AG10803 (cell line): ENCODE measurements around the gene HAO2.
A peak's percentile ranks its signal among the peaks of the same experiment; 100 is the strongest.
"Not testable (repeated sequence)": the region's sequence is repeated elsewhere in the genome, so short reads cannot be mapped to it uniquely, and the experiment has no call there.

Experiments
- DNase-seq: peaks from one replicate; pipeline ENCODE4 v3.0.0; 2010; ENCODE audit warnings: low read depth
- H3K4me3 ChIP-seq: 2 replicates; pipeline ENCODE4 v1.5.1; 2011; ENCODE audit warnings: mild to moderate bottlenecking, low read length, control low read depth
- TF ChIP-seq, protein P1 (sequence below): conservative IDR thresholded peaks from 2 replicates; pipeline ENCODE4 v1.5.1; 2011; ENCODE audit warnings: mild to moderate bottlenecking, low read length, control low read depth, inconsistent platforms

The HAO2 gene

GRCh38 chr1:119345398-119345797 lies 23.2 kb upstream of the HAO2 start:
- TF ChIP-seq, protein P1, sequence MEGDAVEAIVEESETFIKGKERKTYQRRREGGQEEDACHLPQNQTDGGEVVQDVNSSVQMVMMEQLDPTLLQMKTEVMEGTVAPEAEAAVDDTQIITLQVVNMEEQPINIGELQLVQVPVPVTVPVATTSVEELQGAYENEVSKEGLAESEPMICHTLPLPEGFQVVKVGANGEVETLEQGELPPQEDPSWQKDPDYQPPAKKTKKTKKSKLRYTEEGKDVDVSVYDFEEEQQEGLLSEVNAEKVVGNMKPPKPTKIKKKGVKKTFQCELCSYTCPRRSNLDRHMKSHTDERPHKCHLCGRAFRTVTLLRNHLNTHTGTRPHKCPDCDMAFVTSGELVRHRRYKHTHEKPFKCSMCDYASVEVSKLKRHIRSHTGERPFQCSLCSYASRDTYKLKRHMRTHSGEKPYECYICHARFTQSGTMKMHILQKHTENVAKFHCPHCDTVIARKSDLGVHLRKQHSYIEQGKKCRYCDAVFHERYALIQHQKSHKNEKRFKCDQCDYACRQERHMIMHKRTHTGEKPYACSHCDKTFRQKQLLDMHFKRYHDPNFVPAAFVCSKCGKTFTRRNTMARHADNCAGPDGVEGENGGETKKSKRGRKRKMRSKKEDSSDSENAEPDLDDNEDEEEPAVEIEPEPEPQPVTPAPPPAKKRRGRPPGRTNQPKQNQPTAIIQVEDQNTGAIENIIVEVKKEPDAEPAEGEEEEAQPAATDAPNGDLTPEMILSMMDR: no peak
- no peak for DNase-seq
- no peak overlapping the region for H3K4me3 ChIP-seq

GRCh38 chr1:119347858-119348257 lies 20.7 kb upstream of the HAO2 start:
- no peak for DNase-seq
- TF ChIP-seq, protein P1: no peak
- no peak overlapping the region for H3K4me3 ChIP-seq

DNA sequence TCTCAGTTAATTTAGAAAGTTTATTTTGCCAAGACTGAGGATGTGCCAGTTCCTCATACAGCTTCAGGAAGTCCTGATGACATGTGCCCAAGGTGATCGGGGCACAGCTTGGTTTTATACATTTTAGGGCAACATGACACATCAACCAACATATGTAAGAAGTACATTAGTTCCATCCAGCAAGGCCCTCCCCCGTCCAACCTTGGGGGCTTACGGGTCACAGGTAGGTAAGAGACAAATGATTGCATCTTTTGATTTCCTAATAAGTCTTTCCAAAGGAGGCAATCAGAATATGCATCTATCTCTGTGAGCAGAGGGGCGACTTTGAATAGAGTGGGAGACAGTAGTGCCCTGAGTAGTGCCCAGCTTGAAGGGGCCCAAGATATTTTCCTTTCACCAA lies 19.6 kb upstream of the HAO2 start:
- TF ChIP-seq, protein P1: no peak
- no peak for DNase-seq

DNA sequence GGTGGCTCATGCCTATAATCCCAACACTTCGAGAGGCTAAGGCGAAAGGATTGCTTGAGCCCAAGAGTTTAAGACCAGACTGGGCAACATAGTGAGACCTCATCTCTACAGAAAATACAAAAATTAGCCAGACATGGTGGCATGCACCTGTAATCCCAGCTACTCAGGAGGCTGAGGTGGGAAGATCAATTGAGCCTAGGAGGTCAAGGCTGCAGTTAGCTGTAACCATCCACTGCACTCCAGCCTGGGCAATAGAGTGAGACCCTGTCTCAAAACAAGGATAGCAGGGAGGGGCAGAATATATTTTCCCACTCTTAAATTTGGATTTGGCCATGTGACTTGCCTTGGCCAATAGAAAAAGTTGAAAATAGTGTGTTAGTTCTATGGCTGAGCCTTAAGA lies 17.7 kb upstream of the HAO2 start:
- DNase-seq: not testable (repeated sequence)

More for the DNA sequence above, 19.6 kb upstream of the HAO2 start:
- no peak overlapping the region for H3K4me3 ChIP-seq

DNA sequence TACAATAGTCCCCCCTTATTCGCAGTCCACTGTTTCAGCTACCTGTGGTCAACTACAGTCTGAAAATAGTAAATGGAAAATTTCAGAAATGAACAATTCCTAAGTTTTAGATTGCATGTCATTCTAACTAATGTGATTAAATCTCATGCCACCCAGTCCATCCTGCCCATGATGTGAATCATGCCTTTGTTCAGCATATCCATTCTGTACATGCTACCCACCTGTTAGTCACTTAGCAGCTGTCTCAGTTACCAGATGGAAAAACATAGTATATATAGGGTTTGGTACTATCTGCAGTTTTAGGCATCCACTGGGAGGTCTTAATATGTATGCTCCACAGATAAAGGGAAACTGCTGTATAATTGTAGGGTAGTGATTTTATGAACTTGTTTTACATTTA lies 16.6 kb upstream of the HAO2 start:
- H3K4me3 ChIP-seq: no peak overlapping the region
- no peak for DNase-seq
- TF ChIP-seq, protein P1: no peak

More for the DNA sequence above, 17.7 kb upstream of the HAO2 start:
- not testable (repeated sequence) for H3K4me3 ChIP-seq

DNA sequence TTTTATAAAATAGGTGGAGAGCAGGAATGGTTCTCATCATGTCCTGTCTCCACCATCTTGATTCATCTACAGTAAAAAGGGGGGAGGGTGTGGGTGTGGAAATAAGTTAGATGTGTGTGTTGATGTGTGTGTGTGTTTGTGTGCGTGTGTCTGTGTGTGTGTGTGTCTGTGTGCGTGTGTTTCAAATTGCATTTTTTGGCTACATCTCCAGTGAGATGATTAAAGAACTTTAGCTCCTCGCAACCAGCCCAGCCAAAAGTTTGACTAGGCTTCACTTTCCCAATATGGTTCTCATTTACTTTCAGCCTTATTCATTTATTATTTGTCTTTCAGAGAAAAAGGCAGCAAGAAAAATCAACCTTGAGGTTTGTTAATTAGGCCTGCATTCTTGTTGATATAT lies 14.7 kb upstream of the HAO2 start:
- TF ChIP-seq, protein P1: no peak
- peak; percentile 62 for DNase-seq

GRCh38 chr1:119358636-119359035 lies 9.9 kb upstream of the HAO2 start:
- no peak overlapping the region for H3K4me3 ChIP-seq
- TF ChIP-seq, protein P1: peak; percentile 15
- peak; percentile 52 for DNase-seq

More for the DNA sequence above, 14.7 kb upstream of the HAO2 start:
- no peak overlapping the region for H3K4me3 ChIP-seq

- no peak for DNase-seq
- H3K4me3 ChIP-seq: no peak overlapping the region
- TF ChIP-seq, protein P1: no peak
These were observed 8.9 kb upstream of the HAO2 start for GRCh38 chr1:119359730-119360129.
